Hypothalamus (tissue), 51 donors: ENCODE results near the gene CTCF.
A peak's percentile ranks its signal among the peaks of the same experiment; 100 is the strongest.

ENCODE experiments used
- DNase-seq, 51 donors: peaks; one replicate each; lab custom pipeline; 2025; lab: John Stamatoyannopoulos, UW

CTCF gene

DNA sequence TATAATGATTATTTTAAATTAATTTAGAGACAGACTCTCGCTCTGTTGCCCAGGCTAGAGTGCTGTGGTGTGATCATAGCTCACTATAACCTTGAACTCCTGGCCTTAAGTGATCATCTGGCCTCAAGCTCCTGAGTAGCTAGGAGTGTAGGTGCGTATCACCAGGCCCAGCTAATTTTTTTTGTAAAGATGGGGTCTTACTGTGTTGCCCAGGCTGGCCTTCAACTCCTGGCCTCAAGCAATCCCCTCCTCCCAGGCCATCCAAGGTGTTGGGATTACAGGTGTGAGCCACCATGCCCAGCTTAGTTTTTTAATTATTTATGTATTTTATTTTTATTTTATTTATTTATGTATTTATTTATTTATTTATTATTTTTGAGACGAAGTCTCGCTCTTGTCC lies 17.9 kb downstream of the CTCF start:
- DNase-seq: no peak

DNA sequence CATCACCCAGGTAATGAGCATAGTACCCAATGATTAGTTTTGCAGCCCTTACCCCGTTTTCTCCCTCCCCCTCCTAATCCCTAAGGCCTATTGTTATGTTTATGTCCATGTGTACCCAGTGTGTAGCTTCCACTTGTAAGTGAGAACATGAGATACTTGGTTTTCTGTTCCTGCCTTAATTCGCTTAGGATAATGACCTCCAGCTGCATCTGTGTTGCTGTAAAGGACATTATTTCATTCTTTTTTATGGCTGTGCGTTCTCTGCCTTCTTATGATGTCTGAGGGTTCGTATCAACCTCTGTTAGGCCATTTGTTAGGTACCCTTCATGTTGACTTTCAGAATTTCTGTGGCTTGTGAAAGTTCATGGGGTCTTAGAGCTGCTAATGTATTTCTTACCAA lies 31.0 kb downstream of the CTCF start:
- DNase-seq: no peak

DNA sequence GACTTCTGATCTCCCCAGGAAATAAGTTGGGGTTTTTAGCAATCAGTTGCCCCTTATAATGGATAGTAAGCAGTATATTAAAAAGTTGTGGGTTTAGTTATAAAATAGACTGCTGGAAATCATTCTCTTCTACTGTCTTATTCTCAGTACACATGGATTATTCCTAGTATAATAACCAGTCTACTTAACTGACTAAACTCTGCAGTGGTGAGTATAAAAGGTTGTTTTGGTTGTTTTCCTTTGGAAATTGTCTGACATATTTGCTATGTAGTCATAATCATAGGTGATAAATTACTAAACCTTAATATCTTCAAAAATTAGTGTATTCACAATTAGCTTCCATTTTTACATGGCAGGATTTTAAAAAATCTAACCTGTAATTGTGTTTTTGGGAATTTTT lies 31.4 kb downstream of the CTCF start:
- no peak for DNase-seq

DNA sequence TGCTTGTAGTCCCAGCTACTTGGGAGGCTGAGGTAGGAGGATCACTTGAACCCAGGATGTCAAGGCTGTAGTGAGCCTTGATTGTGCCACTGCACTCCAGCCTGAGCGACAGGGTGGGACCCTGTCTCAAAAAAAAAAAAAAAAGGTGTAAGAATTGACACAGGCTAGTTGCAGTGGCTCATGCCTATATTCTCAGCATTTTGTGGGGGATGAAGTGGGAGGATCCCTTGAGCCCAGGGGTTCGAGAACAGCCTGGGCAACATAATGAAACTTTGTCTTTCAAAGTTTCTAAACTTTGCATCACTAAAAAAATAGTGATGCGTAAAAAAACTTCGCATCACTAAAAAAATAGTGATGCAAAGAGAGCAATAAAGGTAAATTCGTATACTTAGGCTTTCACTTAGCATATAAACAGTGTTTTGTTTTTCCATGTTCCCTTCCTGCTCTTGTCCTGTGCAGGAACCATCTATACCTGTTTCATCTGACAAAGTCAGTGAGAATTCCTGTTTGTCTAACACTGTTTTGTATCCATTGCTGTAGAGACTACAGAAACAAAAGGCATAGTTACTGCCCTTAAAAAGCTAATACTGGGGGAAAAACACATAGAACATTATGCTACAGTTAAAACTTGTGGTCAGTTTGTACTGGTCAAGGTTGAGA lies 32.1 kb downstream of the CTCF start:
- no peak for DNase-seq

DNA sequence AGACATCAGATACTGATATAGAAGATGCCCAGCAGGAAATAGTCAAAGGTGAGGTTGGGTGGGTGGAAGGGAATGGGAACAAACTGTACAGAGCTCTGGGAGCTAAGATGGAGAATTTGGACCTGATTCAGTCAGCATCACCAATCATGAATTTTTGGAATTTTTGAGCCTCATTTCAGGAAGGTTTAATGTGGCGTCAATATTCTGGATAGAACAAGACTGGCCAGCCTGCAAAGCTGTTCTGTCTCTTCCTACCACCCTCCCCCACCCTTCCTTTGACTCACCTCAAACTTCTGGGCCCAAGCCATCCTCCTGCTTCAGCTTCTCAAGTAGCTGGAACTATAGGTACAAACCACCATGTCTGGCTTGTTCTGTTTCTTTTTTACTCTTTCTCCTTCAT lies 32.6 kb downstream of the CTCF start:
- DNase-seq: peak in 2 of 51 donors; percentile 1 to 2

DNA sequence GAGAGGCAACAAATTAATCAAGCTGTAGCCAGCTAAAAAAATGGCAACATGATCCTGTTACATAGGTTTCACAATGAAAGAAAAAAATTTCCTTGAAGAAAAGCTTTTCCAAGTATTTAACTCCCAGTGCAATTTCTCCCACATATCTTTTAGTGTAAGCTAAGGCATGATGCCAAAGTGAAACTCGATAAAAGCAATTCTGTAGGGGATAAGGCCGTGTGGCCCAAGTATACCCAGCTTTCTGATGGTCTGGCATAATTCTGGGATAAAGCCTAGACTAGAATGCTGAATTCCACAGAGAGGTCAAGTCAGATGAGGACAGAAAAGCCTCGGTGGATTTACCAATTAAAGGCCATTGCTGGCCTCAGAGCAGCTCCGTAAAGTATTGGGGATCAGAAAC lies 36.2 kb downstream of the CTCF start:
- DNase-seq: no peak

DNA sequence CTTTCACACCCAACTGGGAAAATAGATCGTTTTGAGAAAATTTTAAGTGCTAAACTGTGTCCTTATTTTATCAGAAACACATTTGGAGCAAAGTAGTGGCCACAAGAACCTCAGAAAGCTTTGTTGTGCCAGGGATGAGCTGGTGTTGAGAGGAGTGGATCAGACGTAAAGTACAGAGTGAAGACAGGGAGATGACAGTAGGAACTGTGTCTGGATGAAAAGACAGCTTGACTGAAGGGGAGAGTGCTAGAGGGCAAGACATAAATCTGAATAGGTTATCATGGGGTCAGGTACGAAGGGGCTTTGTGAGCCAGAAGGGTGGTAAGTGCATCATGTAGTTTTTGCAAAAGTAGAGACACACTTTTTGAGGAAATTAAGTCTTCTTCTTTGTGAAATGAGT lies 43.3 kb downstream of the CTCF start:
- DNase-seq: no peak

DNA sequence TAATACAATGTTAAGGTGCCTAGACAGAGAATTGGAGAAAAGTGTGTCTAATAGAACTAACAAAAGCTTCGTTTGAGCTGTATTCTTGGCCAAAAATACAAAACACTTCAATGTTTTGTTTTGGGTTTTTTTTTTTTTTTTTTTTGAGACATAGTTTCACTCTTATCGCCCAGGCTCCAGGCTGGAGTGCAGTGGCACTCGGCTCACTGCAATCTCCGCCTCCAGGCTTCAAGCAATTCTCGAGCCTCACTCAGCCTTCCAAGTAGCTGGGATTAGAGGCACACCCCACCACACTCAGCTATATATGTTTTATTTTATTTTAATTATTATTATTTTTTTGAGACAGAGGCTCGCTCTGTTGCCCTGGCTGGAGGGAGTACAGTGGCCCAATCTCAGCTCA lies 44.3 kb downstream of the CTCF start:
- DNase-seq: no peak

DNA sequence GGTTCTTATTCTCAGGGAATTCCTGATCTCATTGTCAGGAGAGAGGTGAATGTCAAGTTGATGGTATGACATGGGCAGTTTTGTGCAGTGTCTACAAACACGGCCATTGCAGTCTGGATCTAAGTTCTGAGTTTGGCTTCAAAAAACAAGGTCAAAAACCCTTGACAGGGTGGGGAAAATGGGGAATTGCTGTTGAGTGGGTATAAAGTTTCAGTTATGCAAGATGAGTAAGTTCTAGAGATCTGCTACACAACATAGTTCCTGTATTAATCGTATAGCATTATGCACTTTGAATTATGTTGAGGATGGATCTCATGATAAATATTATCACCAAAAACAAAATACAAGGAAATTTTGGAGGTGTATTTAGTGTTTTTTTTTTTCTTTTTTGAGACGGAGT lies 46.0 kb downstream of the CTCF start:
- no peak for DNase-seq

DNA sequence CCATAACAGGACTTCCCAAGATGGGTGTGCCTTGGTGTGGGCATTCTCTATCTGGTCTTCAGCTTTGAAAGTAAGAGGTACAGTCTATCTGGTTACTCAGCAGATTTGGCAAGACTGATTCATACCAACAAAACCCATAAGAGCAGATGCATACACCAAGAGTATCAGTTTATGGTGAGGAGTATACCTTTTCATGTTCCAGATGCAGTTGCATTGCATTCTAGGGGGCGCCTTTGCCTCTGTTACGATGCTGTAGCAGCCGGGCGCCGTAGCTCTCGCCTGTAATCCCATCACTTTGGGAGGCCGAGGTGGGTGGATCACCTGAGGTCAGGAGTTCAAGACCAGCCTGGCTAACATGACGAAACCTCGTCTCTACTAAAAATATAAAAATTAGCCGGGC lies 51.5 kb downstream of the CTCF start:
- no peak for DNase-seq

DNA sequence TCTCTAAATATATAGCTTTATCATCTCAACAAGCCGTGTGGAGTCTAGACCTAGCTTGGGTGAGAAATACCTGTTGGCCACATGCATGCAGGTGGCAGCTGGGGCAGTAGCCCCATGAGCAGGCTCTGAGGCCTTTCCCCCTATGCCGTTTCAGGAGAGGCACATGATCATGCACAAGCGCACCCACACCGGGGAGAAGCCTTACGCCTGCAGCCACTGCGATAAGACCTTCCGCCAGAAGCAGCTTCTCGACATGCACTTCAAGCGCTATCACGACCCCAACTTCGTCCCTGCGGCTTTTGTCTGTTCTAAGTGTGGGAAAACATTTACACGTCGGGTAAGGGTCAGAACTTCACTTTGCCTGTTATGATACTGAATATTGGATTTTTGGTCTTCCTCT lies 65.9 kb downstream of the CTCF start:
- DNase-seq: no peak

DNA sequence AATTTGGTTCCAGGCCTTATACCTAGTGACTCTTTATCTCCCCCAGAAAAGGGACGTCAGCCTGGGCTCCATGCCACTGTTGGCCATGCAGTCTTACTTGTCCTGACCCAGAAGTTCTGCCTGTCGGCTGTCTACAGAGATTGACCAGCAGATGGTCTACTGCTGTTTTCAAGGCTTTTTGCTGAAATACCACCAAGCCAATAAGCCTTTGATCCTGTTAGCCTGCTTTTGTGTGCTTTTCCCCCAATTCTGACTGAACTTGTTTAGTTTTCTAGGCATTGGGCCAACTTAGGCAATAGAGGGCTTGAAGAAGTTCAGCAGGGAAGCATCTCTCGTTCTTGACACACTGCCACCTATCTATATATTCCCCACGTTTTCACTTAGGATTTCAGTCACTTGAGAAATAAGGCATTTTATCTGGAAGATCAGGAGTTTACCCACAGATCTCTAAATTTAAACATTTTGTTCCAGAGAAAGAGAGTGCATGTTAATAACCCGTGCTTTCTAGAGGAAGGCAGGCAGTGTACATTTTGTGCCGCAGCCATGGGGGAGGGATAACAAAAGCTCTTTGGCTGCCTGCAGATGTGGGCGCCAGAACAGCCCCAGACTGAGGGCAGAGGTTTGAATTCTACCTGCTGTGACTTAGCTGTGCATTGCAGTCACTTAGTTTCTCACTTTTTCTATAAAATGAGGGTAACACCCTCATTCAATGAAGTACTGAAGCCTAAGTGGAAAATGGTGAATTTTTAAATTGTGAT lies 70.3 kb downstream of the CTCF start:
- DNase-seq: peak in 4 of 51 donors; percentile 16 to 69 (median 28)

DNA sequence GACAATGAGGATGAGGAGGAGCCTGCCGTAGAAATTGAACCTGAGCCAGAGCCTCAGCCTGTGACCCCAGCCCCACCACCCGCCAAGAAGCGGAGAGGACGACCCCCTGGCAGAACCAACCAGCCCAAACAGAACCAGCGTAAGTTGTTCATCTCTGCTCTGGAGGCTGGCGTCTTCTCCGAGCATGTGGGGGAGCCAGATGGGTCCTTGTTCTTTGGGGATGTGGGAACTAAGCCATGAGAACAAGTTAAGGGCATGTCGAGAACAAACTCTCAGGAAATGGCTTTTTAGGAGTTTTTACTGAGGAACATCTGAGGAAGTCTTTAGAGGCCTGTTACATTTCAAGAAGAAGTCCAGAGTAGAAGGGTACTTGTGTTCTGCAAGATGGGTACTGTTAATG lies 74.4 kb downstream of the CTCF start:
- DNase-seq: no peak

DNA sequence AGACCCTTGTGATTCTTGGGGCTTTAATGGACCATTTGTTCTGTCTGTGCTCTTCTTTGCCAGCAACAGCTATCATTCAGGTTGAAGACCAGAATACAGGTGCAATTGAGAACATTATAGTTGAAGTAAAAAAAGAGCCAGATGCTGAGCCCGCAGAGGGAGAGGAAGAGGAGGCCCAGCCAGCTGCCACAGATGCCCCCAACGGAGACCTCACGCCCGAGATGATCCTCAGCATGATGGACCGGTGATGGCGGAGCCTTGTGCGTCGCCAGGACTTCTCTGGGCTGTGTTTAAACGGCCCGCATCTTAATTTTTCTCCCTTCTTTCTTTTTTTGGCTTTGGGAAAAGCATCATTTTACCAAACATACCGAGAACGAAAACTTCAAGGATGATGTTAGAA lies 75.3 kb downstream of the CTCF start:
- no peak for DNase-seq

DNA sequence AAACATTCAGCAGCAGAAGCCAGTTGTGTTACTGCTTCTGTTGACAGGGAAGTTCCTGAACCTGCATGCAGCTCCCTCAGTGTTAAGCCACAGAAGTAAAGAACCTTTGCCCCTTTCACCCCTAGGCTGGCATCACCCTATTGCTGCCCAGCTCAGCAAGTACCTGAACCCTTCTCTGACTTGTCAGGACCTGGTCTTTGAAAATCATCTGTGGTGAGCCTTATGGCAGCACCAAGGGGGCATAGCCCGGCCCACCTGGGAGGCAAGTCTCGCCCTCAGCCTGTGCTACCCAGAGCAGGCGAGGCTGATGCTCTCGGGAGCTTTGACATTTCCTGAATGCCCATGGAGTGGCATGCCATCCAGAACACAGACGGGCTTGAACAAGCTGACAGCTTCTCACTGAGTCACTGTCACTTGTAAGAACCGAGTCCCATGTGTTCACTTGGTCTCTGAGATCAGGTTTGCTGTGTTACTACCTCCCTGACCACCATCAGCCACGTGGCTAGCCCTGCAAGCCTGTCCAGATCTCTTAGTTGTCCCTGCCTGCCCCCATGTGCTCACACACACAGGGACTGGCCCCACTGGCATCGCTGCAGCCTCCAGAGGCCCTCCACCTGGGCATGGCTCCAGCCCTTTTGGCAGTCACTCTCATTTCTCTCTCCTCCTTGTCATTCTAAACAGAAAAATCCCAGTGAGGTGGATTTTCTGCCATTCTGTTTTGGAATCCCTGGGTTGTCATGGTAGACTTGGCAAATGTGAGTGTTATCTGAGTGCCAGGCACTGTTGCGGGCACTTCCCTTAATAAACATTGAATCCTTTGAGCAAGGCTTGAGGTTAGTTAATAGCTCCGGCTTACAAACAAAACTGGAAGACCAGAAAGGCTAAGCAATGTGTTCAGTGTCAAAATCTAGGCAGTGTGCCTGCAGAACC lies 79.7 kb downstream of the CTCF start:
- DNase-seq: peak in 41 of 51 donors; percentile 14 to 84 (median 62)

DNA sequence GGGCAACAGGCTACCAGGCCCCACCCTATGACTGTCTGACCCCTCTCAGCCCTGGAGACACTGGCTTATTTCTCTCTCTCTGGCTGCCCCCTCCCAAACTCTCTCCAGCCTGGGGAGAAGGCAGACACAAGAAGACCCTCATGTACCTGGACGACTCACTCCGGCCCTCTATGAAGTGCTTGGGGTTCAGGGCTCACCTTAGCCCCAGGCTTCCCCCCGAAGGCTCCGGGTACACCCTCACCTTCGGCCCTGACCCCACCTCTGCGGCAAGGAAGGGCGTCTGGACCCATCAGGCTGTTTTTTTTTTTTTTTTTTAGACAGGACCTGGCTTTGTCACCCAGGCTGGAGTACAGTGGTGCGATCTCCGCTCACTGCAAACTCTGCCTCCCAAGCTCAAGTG lies 81.7 kb downstream of the CTCF start:
- no peak for DNase-seq

DNA sequence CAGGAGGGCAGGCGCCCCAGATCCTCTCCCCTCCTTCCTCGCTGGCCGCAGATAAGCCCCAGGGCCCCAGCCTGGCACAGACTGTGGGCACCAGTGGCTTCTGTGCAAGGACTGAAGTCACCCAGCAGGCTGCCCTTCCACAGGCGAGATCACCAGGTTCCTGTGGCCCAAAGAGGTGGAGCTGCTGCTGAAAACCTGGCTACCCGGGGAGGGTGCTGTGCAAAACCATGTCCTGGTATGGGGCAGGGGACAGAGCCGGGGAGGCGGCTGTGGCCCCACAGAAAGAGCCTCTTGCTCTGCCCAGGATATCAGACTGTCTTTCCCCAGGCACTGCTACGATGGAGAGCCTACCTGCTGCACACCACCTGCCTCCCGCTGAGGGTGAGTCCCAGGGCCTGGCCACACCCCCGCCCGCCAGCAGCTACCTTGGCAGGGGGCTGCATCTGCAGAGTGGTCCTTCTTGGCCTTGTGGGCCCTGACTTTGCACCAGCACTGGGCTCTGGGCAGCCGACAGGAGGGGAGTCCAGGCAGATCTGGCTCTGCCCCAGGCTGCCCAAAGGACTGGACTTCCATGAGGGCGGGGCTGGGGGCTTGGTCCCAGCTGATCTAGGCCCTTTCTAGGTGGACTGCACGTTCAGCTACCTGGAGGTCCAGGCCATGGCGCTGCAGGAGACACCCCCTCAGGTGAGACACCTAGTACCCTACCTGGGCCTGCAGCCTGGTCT lies 83.2 kb downstream of the CTCF start:
- no peak for DNase-seq

DNA sequence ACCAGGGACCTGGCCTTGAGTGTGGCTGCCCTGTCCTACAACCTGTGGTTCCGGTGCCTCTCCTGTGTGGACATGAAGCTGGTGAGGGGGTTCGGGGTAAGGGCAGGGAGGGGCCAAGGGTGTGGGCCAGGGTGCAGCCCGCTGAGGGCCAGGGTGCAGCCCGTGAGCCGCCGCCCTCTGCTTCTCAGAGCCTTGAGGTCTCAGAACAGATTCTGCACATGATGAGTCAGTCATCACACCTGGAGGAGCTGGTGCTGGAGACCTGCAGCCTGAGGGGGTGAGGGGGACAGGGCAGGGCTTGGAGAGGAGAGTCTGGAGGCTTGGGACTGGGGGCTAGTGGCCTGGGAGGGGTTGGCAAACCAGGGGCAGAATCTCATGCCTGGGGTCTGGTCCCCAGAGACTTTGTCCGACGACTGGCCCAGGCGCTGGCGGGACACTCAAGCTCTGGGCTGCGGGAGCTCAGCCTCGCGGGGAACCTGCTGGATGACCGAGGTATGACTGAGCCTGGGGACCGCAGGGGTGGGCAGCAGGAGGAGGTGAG lies 84.9 kb downstream of the CTCF start:
- no peak for DNase-seq

DNA sequence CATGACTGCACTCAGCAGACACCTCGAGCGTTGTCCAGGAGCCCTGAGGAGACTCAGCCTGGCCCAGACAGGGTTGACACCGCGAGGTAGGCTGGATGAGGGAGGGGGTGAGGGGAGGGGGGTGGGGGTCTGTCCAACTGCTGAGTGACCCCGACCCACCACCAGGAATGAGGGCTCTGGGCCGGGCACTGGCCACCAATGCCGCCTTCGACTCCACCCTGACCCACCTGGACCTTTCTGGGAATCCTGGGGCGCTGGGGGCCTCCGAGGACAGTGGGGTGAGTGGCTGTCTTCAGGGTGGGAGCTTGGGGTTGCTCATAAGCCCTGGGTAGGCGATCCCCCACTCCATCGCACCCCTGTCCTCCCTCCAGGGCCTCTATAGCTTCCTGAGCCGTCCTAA lies 85.4 kb downstream of the CTCF start:
- DNase-seq: no peak

DNA sequence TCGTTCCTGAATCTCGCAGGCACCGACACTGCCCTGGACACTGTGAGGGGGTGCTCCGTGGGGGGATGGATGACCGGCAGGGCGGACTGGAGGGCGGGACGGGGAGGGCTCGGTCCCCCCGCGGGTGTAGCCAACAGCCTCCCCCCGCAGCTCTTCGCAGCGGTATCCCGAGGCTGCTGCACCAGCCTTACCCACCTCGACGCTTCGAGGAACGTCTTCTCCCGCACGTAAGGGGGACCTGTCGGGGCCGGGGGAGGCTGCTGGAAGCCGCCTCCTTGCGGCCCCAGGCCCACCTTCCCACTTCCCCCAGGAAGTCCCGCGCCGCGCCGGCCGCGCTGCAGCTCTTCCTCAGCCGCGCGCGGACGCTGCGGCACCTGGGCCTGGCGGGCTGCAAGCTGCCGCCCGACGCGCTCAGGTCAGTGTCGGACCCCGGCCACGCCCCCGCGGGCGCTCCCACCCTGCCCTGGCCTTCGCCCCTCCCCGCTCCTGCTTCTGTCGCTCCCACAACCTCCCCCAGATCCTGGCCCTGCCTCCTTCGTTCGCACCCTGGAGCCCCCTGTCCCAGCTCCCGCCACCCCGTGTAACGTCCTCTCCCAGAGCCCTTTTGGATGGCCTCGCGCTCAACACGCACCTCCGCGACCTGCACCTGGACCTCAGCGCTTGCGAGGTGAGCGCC lies 85.9 kb downstream of the CTCF start:
- DNase-seq: no peak
